C4-2B (cell line): ENCODE data around the gene KCNC1.

ENCODE experiments used
- H3K27ac ChIP-seq: fragments of 450-650 bp; 2 replicates; pipeline ENCODE4 v1.5.1; 2017
- ZFX ChIP-seq: fragments of 450-650 bp; IDR thresholded peaks from 2 replicates; pipeline ENCODE4 v1.6.1; 2017
- TF ChIP-seq, protein P1 (sequence below): fragments of 450-650 bp; conservative IDR thresholded peaks from 2 replicates; pipeline ENCODE4 v1.5.1; 2017; ENCODE audit warnings: mild to moderate bottlenecking

Gene KCNC1

GRCh38 chr11:17764446-17765218, 30.1 kb downstream of the KCNC1 start:
- H3K27ac ChIP-seq, result no peak overlapping the region
- no peak for TF ChIP-seq ZFX
- TF ChIP-seq, protein P1, sequence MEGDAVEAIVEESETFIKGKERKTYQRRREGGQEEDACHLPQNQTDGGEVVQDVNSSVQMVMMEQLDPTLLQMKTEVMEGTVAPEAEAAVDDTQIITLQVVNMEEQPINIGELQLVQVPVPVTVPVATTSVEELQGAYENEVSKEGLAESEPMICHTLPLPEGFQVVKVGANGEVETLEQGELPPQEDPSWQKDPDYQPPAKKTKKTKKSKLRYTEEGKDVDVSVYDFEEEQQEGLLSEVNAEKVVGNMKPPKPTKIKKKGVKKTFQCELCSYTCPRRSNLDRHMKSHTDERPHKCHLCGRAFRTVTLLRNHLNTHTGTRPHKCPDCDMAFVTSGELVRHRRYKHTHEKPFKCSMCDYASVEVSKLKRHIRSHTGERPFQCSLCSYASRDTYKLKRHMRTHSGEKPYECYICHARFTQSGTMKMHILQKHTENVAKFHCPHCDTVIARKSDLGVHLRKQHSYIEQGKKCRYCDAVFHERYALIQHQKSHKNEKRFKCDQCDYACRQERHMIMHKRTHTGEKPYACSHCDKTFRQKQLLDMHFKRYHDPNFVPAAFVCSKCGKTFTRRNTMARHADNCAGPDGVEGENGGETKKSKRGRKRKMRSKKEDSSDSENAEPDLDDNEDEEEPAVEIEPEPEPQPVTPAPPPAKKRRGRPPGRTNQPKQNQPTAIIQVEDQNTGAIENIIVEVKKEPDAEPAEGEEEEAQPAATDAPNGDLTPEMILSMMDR, result no peak

DNA sequence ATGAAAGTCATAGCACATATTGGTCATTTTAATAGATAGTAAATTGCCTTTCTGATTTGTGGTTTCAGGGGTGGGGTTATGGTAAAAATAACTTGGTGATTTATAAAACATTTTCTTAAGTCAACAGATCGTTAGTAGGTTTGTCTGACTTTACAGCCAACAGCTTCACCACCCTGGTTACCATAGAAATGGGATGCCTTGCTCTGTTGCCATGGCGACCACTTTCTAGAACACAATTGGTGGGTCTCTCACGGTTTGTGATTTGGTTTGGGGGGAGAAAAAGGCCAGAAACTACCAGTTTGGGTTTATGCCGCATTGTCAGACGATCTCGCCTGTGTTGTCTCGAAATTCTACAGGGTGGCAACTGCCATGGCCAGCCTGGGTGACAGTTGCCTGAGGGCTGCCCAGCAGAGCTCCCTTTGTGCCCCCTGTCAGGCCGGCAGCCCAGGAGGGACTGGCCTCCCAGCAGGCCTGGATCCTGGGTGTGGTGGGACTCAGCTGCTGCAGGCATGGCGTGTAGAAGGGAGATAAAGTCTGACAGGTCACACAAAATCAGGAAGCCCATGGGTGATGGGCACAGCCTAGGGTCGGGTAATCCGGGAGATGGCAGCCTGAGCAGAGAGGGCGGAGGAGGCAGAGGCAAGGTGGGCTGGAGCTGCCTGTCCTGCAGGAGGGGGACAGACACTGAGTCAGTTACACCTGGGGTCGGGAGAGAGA, 30.9 kb downstream of the KCNC1 start:
- H3K27ac ChIP-seq, result no peak overlapping the region
- no peak for TF ChIP-seq ZFX
- TF ChIP-seq, protein P1, result no peak

- H3K27ac ChIP-seq, result no peak overlapping the region
- TF ChIP-seq, protein P1, result no peak
- TF ChIP-seq ZFX, result no peak
These were observed 31.4 kb downstream of the KCNC1 start for GRCh38 chr11:17766073-17766359.

DNA sequence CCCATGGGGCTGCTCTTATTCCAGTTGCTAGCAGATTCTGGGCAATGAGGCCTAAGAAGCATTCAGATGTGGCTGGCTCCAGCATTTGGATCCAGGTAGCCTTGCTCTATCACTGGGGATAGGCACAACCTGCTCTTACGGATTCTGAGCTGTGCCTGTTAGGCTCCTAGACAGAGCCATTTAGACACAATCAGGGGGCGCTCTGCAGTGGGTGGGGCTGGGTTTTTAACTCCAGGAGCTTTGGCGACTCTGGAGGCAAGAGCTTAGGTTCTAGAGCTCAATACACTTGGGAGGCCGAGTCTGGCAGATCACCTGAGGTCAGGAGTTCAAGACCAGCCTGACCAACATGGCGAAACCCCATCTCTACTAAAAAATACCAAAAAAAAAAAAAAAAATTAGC, 32.0 kb downstream of the KCNC1 start:
- no peak for TF ChIP-seq ZFX
- TF ChIP-seq, protein P1, result peak; percentile 8; the same call in 1 of the 2 replicates
- H3K27ac ChIP-seq, result no peak overlapping the region

GRCh38 chr11:17767301-17767885, 32.8 kb downstream of the KCNC1 start:
- no peak overlapping the region for H3K27ac ChIP-seq
- TF ChIP-seq, protein P1, result no peak
- TF ChIP-seq ZFX, result no peak

DNA sequence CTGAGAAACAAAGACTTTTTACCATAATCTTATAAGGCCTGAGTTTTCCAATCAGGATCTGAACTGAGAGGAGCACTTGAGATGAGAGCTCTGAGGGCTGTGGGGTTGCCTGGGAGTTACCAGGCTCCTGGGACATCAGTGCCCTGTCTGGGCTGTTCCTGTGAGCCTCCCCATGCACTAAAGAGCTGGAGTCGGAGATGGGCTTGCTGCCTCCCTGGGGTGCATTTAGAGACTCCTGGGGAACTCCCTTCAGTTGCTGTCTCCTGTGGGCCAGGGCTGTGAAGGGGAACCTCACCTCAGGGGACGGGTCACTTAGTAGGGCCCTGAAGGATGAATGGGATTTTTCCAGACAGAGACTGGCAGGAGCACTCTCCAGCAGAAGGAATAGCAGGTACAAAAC, 33.3 kb downstream of the KCNC1 start:
- H3K27ac ChIP-seq, result no peak overlapping the region
- no peak for TF ChIP-seq ZFX
- TF ChIP-seq, protein P1, result no peak

GRCh38 chr11:17768547-17768946, 34.0 kb downstream of the KCNC1 start:
- H3K27ac ChIP-seq, result no peak overlapping the region
- no peak for TF ChIP-seq ZFX
- TF ChIP-seq, protein P1, result no peak
